Ovary (tissue), 9 donors: ENCODE data around the gene TNRC6B. TPM values are rescaled to one million over a fixed set of nuclear protein-coding genes. Genes with fewer than 3 reads are reported as not detected.

Experiments
- DNase-seq, 5 donors: peaks; one replicate each; pipeline ENCODE4 v3.0.0-alpha.2; 2019 to 2020
- H3K27ac ChIP-seq, 2 donors: fragments of 200-600 bp; one replicate each; pipeline versions ENCODE4 v1.5.1 to v1.8.0; 2019 to 2022
- H3K27me3 ChIP-seq: fragments of 200-600 bp; one replicate; pipeline ENCODE4 v1.8.0; 2022
- H3K36me3 ChIP-seq: fragments of 200-600 bp; sonication (generic); one replicate; pipeline ENCODE4 v1.5.1; 2019
- H3K4me1 ChIP-seq: one replicate; pipeline ENCODE4 v1.8.1; 2013; ENCODE audit warnings: mild to moderate bottlenecking, moderate library complexity; ENCODE audit not compliant: insufficient read depth
- H3K4me3 ChIP-seq: fragments of 200-600 bp; sonication (generic); one replicate; pipeline ENCODE4 v1.5.1; 2017
- H3K9me3 ChIP-seq, 2 donors: fragments of 200-600 bp in 1 of 2; sonication (generic) in 1 of 2; one replicate each; pipeline versions ENCODE4 v1.5.1 to v1.8.1; 2013 to 2019; ENCODE audit warnings: mild to moderate bottlenecking in 1 of 2, moderate library complexity in 1 of 2
- CTCF ChIP-seq, 3 donors: fragments of 450-650 bp in 2 of 3; fragments of 200-600 bp in 1 of 3; IDR thresholded peaks; one replicate each; pipeline versions ENCODE4 v1.5.1 to v1.8.0; 2016 to 2022; ENCODE audit warnings: antibody characterized with exemption in 3 of 3, mild to moderate bottlenecking in 1 of 3
- EP300 ChIP-seq: sonication (generic); formaldehyde crosslinking; IDR thresholded peaks from one replicate; pipeline ENCODE4 v1.6.1; 2017; ENCODE audit warnings: antibody characterized with exemption
- POLR2A ChIP-seq: fragments of 450-650 bp; IDR thresholded peaks from one replicate; pipeline ENCODE4 v1.6.1; 2017; ENCODE audit warnings: antibody characterized with exemption, mild to moderate bottlenecking, moderate library complexity
- WGBS, 3 donors: extraction: QIAGEN DNeasy Blood & Tissue Kit in 1 of 3; methylation state at CpG; one replicate each; pipeline versions ENCODE4 v1.1.5 to v1.1.7; 2013 to 2017; 5-methylcytosine and 5-hydroxymethylcytosine counted together
- intact Hi-C, 4 donors: fragments of 100-400 bp; cut with DNase I; formaldehyde crosslinking; loops; one replicate each; pipeline versions ENCODE4 v1.11.0 to v1.15.1; 2022 to 2023
- polyA plus RNA-seq, 2 donors: library from polyadenylated mRNA; stranded (reverse); fragments of 200-250 nt in 1 of 2; fragments of 350-450 nt in 1 of 2; fragmentation: Illumina TruSeq in 1 of 2; extraction: RNeasy Lipid Tissue Mini Kit (QIAGEN cat#74804) in 1 of 2; gene quantifications; one replicate each; pipeline ENCODE4 v1.2.3, GENCODE V29; 2013 to 2014
- total RNA-seq, 7 donors: library from RNA; depleted of rRNA in 2 of 7; stranded (reverse); fragments of >200 nt in 2 of 7; fragmentation: NEBNext Ultra II Directional in 3 of 7; extraction: Animal tissue kit (Norgen Biotek cat#: 25700) in 3 of 7; gene quantifications; one replicate each; pipeline versions ENCODE4 v1.1.0 to v1.2.4, GENCODE V29; 2016 to 2023
- donor health status: DM: no; HTN: no; CAD: no; lungs with moderate emphysema.
- donor health status: DM: no; HTN: no; CAD: no.
- donor health status: Bipolar disorder and iron deficiency.
- donor health status: DM: yes; HTN: yes; CAD: no.
- donor health status: DM: no; HTN: no; CAD: no.
- donor health status: DM: yes; HTN: yes; CAD: no.

Gene TNRC6B
- total and polyA plus RNA-seq, 9 donors = 9.4 to 52.1 (median 47.5) TPM

- H3K27ac ChIP-seq = no peak overlapping the region
- TF ChIP-seq POLR2A (no peak), CTCF (IDR thresholded peaks at IDR 0.05) (no peak), EP300 (no peak)
- WGBS, 3 donors = 16 to 28% (median 20%) methylated on average over 3 of the region's 3 CpGs
- DNase-seq = peak in 3 of 5 donors; percentile 32 to 56 (median 37)
- no peaks in the 10 kb centered on the region for H3K36me3 ChIP-seq
- intact Hi-C loops = no loop called here
- no peaks in the 10 kb centered on the region for H3K9me3 ChIP-seq
- no peak overlapping the region for H3K4me3 ChIP-seq
- H3K4me1 ChIP-seq = peaks cover 3% of the 10 kb centered on the region
- no peaks in the 10 kb centered on the region for H3K27me3 ChIP-seq
Measured at GRCh38 chr22:40383905-40384304, 206.2 kb downstream of the TNRC6B start.

- TF ChIP-seq EP300 (no peak), CTCF (IDR thresholded peaks at IDR 0.05) (no peak), POLR2A (no peak)
- Histone ChIP-seq H3K36me3 (no peaks in the 10 kb centered on the region), H3K9me3 (no peaks in the 10 kb centered on the region), H3K27me3 (no peaks in the 10 kb centered on the region), H3K4me1 (peaks cover 3% of the 10 kb centered on the region), H3K27ac (no peak overlapping the region), H3K4me3 (no peak overlapping the region)
- intact Hi-C loops = no loop called here
- no peak for DNase-seq
- 88 to 93% (median 90%) methylated on average over 10 of the region's 10 CpGs for WGBS, 3 donors
Measured at GRCh38 chr22:40385036-40385782, 207.5 kb downstream of the TNRC6B start.

Other genes starting within 250 kb of the TNRC6B start
- not detected for gene TMA7B, start 217.5 kb upstream of the TNRC6B start, total RNA-seq
- not detected for gene TMA7B, start 217.5 kb upstream of the TNRC6B start, polyA plus RNA-seq
- gene FAM83F, start 183.0 kb upstream of the TNRC6B start, total RNA-seq = 1 to 10 TPM in 4 of 7 donors, under 1 TPM in 3; 0.20 to 3.4 (median 1.7) TPM
- under 1 TPM; 0.12 to 0.51 TPM for gene FAM83F, start 183.0 kb upstream of the TNRC6B start, polyA plus RNA-seq
- gene ADSL, start 168.6 kb downstream of the TNRC6B start, total RNA-seq = 10 to 100 TPM; 45.1 to 63.5 (median 49.7) TPM
- gene ADSL, start 168.6 kb downstream of the TNRC6B start, polyA plus RNA-seq = 10 to 100 TPM; 48.8 to 61.5 TPM
- gene SGSM3, start 192.7 kb downstream of the TNRC6B start, total RNA-seq = 10 to 100 TPM; 32.0 to 55.9 (median 43.9) TPM
- gene SGSM3, start 192.7 kb downstream of the TNRC6B start, polyA plus RNA-seq = 10 to 100 TPM in 1 of 2 donors, 1 to 10 TPM in 1; 5.7 to 56.2 TPM